NCI-H1048 (cell line): ENCODE results near the gene MROH7.

Experiments used
- DNase-seq: peaks from one replicate; lab custom pipeline; 2025; lab: John Stamatoyannopoulos, UW

MROH7 gene

DNA sequence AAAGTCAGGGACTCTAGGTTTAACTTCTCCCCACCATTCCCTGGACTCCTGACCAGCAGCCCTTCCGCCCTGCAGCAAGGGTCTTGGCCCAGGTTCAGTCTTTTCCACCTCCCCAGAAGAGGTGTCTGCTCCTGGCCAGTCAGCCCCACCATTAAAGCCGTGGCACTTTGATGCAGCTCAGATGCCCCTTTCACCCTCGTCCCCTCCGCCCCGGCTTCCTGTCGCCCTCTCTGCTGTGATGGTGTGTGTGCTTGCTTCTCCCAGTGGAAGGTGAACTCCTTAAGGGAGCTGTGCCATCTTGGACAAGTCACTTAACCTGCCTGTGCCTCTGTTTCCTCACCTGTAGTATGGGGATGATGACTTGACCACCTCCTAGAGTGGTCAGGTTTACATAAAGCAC is 56.3 kb downstream of the MROH7 start:
- DNase-seq = no peak

DNA sequence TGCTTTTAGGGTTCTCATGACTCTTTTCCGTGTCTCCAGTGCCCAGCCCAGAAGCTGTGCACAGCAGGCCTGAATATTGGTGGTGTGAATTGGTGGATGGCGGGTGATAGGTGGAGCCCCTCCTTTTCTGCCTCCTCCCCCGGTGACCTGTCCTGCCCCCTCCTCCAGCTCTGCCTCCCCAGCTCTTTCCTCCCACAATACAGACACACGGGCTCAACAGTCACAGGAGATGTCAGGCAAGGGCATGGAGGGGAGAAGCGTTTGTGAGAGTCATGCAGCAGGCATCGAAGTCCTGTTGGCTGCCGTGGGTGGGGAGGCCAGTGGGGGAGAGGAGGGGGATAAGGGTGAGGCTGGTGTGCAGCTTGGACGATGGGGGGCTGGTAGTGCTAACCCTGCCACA is 56.8 kb downstream of the MROH7 start:
- DNase-seq = no peak

DNA sequence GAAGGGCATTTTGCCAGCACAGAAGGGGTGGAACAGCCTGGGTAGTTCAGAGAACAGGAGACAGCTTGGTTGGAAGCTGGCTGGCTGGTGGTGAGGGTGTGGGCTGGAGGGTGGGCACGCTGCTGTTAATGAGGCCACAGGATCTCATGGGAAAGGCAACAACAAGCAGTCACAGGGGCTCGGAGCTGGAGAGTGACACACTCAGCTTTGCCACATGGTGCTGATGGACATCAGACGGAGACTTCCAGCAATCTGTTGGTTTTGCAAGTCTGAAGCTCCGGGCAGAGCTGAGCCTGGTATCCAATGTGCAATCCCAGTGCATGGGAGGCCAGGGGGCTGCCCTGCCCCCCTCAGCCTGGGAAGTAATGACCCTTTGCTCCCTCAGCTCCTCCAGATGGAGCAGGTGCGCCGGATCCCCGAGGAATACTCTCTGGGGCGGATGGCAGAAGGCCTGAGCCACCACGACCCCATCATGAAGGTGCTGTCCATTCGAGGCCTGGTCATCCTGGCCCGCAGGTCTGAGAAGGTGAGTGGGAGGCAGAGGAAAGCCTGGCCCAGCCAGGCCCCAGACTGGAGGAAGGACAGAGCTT is 58.4 kb downstream of the MROH7 start:
- DNase-seq = no peak

GRCh38 chr1:54701066-54701465 is 59.5 kb downstream of the MROH7 start:
- no peak for DNase-seq

DNA sequence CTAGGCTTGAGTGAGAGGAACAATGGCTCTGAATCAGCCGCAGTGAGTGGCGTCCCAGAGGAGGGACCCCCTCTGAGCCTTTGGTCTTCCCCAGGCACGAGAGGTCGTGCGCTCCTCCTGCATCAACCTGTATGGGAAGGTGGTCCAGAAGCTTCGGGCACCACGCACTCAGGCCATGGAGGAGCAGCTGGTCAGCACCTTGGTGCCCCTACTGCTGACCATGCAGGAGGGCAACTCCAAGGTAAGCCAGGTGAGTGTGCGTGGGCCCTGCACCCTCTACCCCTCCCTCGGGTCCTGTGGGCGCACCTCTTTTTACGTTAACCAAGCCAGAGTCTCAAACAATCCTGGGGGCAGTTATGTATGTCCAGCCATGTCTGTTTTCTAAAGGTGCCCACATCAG is 60.4 kb downstream of the MROH7 start:
- DNase-seq = no peak

GRCh38 chr1:54703471-54703870 is 61.9 kb downstream of the MROH7 start:
- no peak for DNase-seq

- no peak for DNase-seq
Observed at GRCh38 chr1:54705153-54705552, 63.6 kb downstream of the MROH7 start.

- DNase-seq = no peak
Observed at GRCh38 chr1:54706419-54706818, 64.8 kb downstream of the MROH7 start.

- no peak for DNase-seq
Observed at GRCh38 chr1:54708385-54708784, 66.8 kb downstream of the MROH7 start.

DNA sequence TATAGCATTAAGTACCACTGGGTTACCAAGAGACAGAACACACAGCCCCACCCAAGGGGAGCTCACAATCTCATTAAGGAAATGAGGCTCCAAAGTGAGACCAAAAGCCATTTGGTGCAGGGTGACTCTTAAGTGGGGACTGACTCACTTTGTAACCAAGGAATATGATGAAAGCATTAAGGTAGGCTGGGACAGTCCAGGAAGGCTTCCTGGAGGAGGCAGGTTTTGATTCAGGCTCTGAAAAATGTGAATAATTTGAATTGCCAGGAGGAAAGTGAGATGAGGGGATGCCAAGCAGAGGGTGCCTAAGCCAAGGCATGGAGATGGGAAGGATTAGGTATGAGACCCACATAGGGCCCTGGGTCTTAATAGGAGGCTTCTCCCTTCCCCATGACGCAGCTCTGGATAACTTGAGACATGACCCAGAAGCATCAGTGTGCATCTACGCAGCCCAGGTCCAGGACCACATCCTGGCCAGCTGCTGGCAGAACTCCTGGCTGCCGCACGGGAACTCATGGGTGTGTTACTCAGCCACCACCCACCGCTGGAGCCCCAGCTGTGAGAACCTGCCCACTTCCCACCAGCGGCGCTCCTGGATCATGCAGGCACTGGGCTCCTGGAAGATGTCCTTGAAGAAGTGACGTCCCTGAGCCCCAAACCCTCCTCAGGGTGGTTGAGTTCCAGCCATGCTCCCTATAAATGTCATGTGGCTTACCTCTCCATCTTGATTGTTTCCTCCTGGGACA is 68.1 kb downstream of the MROH7 start:
- DNase-seq = no peak

GRCh38 chr1:54710434-54710833 is 68.8 kb downstream of the MROH7 start:
- no peak for DNase-seq

DNA sequence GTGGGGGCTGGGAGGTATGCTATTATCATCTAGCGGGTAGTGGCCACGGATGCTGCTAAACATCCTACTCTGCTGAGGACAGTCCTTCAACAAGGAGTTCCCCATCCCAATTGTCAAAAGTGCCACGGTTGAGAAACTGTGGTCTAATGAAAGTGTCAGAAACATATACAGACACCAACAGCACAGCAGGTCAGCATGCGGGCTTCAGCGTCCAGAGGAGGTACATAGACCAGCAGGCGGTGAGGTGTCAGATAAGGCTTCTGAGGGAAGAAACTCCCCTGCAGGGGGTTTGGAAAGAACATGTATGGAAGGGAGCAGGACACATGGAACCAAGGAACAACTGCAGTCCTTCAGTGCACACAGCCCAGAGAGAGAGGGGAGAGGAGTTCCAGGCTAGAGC is 69.3 kb downstream of the MROH7 start:
- no peak for DNase-seq

GRCh38 chr1:54711536-54711935 is 70.0 kb downstream of the MROH7 start:
- no peak for DNase-seq

DNA sequence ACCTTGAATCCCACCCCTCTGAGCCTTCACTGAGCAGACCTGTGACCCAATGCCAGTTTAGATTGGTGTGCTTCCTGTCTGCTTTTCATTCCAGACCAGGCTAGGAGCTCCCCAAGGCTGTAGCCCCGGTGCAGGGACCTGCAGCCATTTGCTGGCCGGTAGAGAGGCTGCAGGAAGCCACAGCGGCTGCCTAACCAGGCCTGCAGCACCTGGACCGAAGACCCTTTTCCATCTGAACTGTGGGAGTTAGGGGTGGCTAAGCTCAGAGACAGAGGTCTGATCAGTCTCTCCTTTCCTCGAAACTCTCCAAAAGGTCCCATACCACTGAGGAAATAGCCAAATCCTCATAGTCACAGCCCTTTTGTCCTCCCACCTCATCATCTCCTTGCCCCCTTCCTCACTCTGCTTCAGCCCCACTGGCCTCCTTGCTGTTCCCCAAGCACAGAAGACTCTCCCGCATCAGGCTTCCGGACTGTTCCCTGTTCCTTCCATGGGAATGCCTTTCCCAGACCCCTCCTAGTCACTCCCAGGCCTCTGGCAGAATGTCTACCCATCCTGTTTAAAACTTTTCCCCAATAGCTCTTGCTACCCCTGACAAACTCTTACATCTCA is 73.4 kb downstream of the MROH7 start:
- no peak for DNase-seq

DNA sequence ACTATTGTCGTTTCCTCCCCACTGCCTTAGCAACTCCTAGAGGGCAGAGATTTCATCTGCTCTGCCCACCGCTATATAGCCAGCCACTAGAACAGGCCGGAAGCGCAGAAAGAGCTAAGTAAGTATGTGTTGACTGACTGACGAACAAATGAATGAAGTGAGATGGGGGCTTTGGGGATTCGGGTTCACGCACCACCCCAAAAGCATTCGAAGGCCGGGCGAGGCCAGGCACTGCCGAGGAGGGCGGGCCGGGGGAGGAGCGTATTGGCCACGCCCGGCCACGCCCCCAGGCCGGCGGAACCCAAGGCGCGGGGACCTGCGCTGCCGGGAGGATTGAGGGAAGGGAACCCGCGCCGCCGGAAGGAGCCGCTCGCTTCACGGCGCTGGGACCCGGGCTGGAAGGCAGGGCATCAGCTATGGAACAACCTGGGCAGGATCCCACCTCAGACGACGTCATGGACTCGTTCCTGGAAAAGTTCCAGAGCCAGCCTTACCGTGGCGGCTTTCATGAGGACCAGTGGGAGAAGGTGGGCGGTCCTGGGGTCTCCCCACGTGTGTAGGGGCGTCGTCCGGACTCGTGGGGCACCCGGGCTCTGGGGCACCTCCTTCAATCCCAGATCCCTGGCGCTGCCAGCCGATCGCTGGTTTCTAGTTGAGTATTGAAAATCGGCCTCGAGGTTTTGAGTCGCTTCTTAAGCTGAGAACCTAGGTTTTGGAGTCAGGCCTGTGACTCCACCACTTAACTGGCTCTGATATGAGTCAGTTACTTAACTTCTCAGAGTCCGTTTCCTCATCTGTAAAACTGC is 74.1 kb downstream of the MROH7 start, which contains the start of gene TTC4:
Gene TTC4, plus strand, starts transcription at position 369 of the 806 bp plus-strand sequence. Its CDS starts 48 bp downstream, at position 417.
- DNase-seq = peak; percentile 77

DNA sequence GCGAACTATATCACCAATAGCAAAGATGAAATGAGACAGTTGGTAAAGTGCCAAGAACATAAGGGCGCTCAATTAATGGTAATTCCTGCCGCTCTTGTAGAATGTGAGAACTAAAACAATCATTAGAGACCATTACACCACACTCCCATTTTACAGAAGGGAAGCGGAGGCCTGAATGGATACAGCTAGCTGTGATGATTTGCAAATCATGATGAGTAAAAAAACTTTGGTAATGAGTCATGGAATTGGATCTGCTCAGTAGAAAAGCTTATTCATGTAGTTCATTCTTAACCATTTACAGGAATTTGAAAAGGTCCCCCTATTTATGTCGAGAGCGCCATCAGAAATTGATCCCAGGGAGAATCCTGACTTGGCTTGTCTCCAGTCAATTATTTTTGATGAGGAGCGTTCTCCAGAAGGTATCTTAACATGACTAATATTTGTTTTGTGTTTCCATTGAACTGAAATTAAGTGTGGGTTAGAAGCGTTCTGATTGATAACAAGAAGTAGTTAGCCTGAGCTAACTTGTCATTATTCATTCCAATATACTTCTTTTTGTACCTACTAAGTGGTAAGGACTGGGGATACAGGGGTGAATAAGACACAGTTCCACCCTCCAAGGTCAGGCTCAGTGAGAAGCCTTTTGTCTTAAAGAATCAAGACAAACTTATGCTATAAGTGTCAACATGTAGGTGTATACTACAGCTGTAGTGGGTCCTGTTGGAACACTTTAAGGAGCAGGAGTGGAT is 74.9 kb downstream of the MROH7 start:
- no peak for DNase-seq

DNA sequence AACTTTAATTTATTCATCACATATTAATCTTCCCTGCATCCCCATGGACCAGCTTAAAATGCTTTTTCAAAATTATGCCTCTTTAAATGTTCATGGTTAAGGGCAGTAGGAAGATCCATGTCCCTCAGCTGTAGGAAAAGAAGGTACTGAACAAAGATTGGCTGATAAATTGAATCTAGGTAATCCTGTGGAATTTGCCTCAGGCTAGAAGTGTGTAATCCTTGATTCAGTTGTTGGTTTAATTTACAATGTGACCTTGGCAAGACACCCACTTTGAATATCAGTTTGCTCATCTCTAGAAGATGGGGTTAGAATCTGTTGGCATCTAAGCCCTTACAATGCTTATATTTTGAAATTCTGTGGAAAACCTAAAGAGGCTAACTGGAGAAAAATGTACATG is 80.1 kb downstream of the MROH7 start:
- DNase-seq = no peak

- no peak for DNase-seq
Observed at GRCh38 chr1:54723985-54724384, 82.4 kb downstream of the MROH7 start.

DNA sequence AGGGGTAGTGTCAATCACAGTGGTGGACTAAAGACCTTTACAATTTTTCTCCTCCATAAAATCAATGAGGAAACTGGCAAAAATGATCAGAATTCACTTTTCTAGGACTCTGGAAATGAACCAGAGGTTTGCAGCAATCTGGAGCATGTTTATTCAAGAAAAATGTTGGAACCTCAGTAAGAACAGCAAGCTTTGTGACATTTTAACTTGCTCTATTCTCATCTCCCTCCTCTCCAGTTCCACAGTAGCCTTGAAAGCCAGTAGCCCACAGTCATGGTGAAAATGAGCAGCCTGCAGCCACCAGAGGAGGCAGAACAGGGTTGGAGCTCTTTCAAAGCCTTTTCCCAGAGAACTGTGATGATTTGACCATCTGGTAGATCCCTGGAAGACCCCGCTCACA is 83.2 kb downstream of the MROH7 start:
- DNase-seq = no peak

DNA sequence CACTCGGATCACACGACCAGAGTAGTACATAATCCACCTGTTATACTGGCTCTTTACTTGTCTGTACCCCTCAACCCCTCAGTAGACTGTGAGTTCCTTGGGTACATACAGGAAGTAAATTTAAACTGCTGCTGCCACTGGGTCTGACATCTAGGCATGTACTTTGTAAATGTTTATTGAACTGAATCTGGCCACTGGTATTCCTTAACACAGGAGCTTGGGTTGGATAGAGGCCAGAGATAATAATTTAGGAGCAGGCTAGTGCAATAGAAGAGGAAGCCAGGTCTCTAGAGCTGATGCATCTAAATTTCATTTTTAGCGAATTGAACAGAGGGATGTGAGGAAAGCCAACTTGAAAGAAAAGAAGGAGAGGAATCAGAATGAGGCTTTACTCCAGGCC is 86.4 kb downstream of the MROH7 start:
- no peak for DNase-seq

DNA sequence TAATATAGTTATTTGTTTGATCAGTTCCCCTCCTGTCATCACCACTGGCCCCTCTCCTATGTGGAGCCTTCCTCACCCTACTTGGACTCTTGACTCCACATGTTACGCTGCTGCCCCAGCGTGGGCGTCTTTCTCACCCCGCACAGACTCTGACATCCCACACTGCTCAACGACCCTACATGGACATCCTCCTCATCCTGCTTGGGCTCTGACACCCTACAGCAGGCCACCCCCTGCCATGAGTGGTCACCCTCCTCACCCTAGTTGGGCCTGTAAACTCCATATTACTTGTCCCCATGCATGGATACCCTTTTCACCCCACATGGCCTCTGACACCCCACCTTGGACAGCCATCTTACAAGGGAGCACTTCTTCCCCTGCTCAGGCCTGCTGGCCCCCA is 95.1 kb downstream of the MROH7 start:
- DNase-seq = no peak

- DNase-seq = no peak
Observed at GRCh38 chr1:54738244-54738643, 96.7 kb downstream of the MROH7 start.
